ENCODE measurements around the gene MTOR.

DNA sequence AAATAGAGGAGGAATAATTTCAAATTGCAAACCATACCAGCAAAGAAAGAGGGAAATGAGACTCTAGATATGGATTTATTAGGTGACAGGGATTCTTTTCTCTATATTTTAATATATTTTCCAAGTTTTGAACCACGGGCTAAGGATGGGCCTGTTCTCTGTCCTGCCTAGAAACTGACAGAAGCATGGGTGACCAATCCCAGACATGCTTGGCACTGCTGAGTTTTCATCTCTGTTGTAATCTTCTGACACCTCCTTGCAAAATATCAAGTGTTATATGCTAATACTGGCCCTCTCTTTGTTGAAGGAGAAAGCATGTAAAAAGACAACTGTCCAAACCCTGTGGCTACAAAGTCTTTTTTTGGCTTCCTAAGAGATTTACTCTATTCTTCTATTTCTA is 74.0 kb downstream of the MTOR start:
- TF ChIP-seq ASH2L (IDR thresholded peaks at IDR 0.05; ENCODE audit: borderline replicate concordance, low read depth) (no peak), SP1 (IDR thresholded peaks at IDR 0.05; ENCODE audit: low read depth, low read length) (no peak), JUND (IDR thresholded peaks at IDR 0.05; ENCODE audit: low read depth, low read length) (no peak), EZH2 (IDR thresholded peaks at IDR 0.05; ENCODE audit: borderline replicate concordance, control insufficient read depth, low read depth, low read length) (no peak)
